HL-60 (cell line): ENCODE data around the gene HBD.

Source experiments
- DNase-seq, 2 experiments: peaks; one replicate each; pipeline ENCODE4 v3.0.0-alpha.2; 2010 to 2020; ENCODE audit warnings: low read depth in 1 of 2, low spot score in 1 of 2
- H3K27ac ChIP-seq: fragments of 250-450 bp; sonication (Bioruptor Pico); replicated peaks from 2 replicates; pipeline ENCODE4 v1.5.1; 2020; ENCODE audit warnings: mild to moderate bottlenecking, moderate library complexity
- H3K27me3 ChIP-seq: fragments of 250-450 bp; sonication (Bioruptor Pico); 2 replicates; pipeline ENCODE4 v1.5.1; 2021; ENCODE audit warnings: mild to moderate bottlenecking, moderate library complexity; ENCODE audit not compliant: insufficient read depth, poor library complexity, severe bottlenecking
- H3K4me3 ChIP-seq: replicated peaks from 2 replicates; pipeline ENCODE4 v1.5.1; 2011; ENCODE audit warnings: mild to moderate bottlenecking, control low read depth, low read length; ENCODE audit not compliant: insufficient read depth
- CTCF ChIP-seq: IDR thresholded peaks from one replicate; pipeline ENCODE4 v1.5.1; 2011; ENCODE audit warnings: low read length, control low read depth, inconsistent platforms; ENCODE audit not compliant: insufficient read depth
- GABPA ChIP-seq: IDR thresholded peaks from 2 replicates; pipeline ENCODE4 v1.6.1; 2012; ENCODE audit warnings: low read depth
- POLR2AphosphoS5 ChIP-seq: IDR thresholded peaks from 2 replicates; pipeline ENCODE4 v1.6.1; 2012; ENCODE audit warnings: low read depth
- SPI1 ChIP-seq: IDR thresholded peaks from 2 replicates; pipeline ENCODE4 v1.6.1; 2012; ENCODE audit warnings: low read depth, mild to moderate bottlenecking, borderline replicate concordance
- TF ChIP-seq, protein P1 (sequence below): IDR thresholded peaks from 2 replicates; pipeline ENCODE4 v1.6.1; 2012; ENCODE audit warnings: low read depth; ENCODE audit not compliant: insufficient replicate concordance

HBD gene

GRCh38 chr11:5277807-5278382 is 43.6 kb upstream of the HBD start:
- no peak for DNase-seq
- Histone ChIP-seq H3K27ac (no peak overlapping the region), H3K4me3 (no peak overlapping the region), H3K27me3 (no peaks in the 10 kb centered on the region)
- TF ChIP-seq CTCF (no peak), GABPA (no peak), POLR2AphosphoS5 (no peak), SPI1 (no peak)
- TF ChIP-seq, protein P1, sequence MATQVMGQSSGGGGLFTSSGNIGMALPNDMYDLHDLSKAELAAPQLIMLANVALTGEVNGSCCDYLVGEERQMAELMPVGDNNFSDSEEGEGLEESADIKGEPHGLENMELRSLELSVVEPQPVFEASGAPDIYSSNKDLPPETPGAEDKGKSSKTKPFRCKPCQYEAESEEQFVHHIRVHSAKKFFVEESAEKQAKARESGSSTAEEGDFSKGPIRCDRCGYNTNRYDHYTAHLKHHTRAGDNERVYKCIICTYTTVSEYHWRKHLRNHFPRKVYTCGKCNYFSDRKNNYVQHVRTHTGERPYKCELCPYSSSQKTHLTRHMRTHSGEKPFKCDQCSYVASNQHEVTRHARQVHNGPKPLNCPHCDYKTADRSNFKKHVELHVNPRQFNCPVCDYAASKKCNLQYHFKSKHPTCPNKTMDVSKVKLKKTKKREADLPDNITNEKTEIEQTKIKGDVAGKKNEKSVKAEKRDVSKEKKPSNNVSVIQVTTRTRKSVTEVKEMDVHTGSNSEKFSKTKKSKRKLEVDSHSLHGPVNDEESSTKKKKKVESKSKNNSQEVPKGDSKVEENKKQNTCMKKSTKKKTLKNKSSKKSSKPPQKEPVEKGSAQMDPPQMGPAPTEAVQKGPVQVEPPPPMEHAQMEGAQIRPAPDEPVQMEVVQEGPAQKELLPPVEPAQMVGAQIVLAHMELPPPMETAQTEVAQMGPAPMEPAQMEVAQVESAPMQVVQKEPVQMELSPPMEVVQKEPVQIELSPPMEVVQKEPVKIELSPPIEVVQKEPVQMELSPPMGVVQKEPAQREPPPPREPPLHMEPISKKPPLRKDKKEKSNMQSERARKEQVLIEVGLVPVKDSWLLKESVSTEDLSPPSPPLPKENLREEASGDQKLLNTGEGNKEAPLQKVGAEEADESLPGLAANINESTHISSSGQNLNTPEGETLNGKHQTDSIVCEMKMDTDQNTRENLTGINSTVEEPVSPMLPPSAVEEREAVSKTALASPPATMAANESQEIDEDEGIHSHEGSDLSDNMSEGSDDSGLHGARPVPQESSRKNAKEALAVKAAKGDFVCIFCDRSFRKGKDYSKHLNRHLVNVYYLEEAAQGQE, result no peak

GRCh38 chr11:5276697-5277096 is 42.4 kb upstream of the HBD start:
- TF ChIP-seq, protein P1, result no peak
- no peak for TF ChIP-seq GABPA
- no peak for TF ChIP-seq POLR2AphosphoS5
- no peak for TF ChIP-seq SPI1
- H3K27ac ChIP-seq, result no peak overlapping the region
- H3K27me3 ChIP-seq, result no peaks in the 10 kb centered on the region
- DNase-seq, result no peak
- H3K4me3 ChIP-seq, result no peak overlapping the region

DNA sequence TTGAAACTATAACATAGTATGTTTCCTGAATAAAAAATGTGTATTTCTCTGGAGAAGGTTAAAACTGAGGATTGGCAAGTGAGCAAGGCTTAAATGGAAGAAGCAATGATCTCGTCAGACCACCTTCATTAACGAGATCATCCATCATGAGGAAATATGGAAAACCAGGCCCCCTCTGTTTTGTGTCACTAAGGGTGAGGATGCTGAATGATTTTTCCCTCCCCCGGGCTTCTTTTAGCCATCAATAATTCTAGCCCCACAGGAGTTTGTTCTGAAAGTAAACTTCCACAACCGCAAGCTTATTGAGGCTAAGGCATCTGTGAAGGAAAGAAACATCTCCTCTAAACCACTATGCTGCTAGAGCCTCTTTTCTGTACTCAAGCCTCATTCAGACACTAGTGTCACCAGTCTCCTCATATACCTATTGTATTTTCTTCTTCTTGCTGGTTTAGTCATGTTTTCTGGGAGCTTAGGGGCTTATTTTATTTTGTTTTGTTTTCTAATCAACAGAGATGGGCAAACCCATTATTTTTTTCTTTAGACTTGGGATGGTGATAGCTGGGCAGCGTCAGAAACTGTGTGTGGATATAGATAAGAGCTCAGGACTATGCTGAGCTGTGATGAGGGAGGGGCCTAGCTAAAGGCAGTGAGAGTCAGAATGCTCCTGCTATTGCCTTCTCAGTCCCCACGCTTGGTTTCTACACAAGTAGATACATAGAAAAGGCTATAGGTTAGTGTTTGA is 41.3 kb upstream of the HBD start:
- Histone ChIP-seq H3K27ac (no peak overlapping the region), H3K27me3 (no peaks in the 10 kb centered on the region), H3K4me3 (no peak overlapping the region)
- no peak for DNase-seq
- TF ChIP-seq SPI1, result no peak
- no peak for TF ChIP-seq CTCF
- TF ChIP-seq, protein P1, result no peak
- no peak for TF ChIP-seq GABPA
- no peak for TF ChIP-seq POLR2AphosphoS5
